Loucy (cell line): ENCODE data around the gene NELFCD.

ENCODE experiments used
- H2AFZ ChIP-seq: fragments of 200-600 bp; sonication (generic); 2 replicates; pipeline ENCODE4 v1.6.0; 2016; ENCODE audit warnings: antibody characterized with exemption, mild to moderate bottlenecking, low read length, moderate library complexity
- H3F3A ChIP-seq: fragments of 200-600 bp; 2 replicates; pipeline ENCODE4 v1.6.0; 2016; ENCODE audit warnings: antibody characterized with exemption, low read depth, mild to moderate bottlenecking
- H3K27me3 ChIP-seq: fragments of 200-600 bp; sonication (generic); 2 replicates; pipeline ENCODE4 v1.6.1; 2014; ENCODE audit warnings: low read length, mild to moderate bottlenecking; ENCODE audit not compliant: insufficient read depth, poor library complexity, severe bottlenecking
- H3K36me3 ChIP-seq: fragments of 200-600 bp; sonication (generic); 2 replicates; pipeline ENCODE4 v1.6.1; 2016; ENCODE audit warnings: low read length; ENCODE audit not compliant: insufficient read depth
- H3K4me1 ChIP-seq: fragments of 200-600 bp; sonication (generic); 2 replicates; pipeline ENCODE4 v1.5.1; 2014; ENCODE audit warnings: low read length, mild to moderate bottlenecking; ENCODE audit not compliant: insufficient read depth, poor library complexity, severe bottlenecking
- H3K4me2 ChIP-seq: fragments of 200-600 bp; sonication (generic); 2 replicates; pipeline ENCODE4 v1.6.0; 2014; ENCODE audit warnings: antibody characterized with exemption, low read length, low read depth, mild to moderate bottlenecking; ENCODE audit not compliant: poor library complexity, severe bottlenecking
- H3K4me3 ChIP-seq: fragments of 200-600 bp; sonication (generic); 2 replicates; pipeline ENCODE4 v1.5.1; 2014; ENCODE audit warnings: low read length, mild to moderate bottlenecking, mixed read lengths; ENCODE audit not compliant: poor library complexity, severe bottlenecking
- H3K79me2 ChIP-seq: fragments of 200-600 bp; sonication (generic); 2 replicates; pipeline ENCODE4 v1.6.1; 2014; ENCODE audit warnings: low read length; ENCODE audit not compliant: insufficient read depth
- H3K9ac ChIP-seq: fragments of 200-600 bp; sonication (generic); 2 replicates; pipeline ENCODE4 v1.6.0; 2014; ENCODE audit warnings: mild to moderate bottlenecking, low read depth, low read length, moderate library complexity; ENCODE audit not compliant: poor library complexity, severe bottlenecking
- H3K9me2 ChIP-seq: fragments of 200-600 bp; sonication (generic); replicated peaks from 2 replicates; pipeline ENCODE4 v1.6.1; 2016; ENCODE audit warnings: low read depth, low read length, mixed read lengths
- H3K9me3 ChIP-seq: fragments of 200-600 bp; sonication (generic); 2 replicates; pipeline ENCODE4 v1.6.1; 2014; ENCODE audit warnings: mild to moderate bottlenecking, antibody characterized with exemption, low read length, low read depth; ENCODE audit not compliant: insufficient read depth
- H4K20me1 ChIP-seq: fragments of 200-600 bp; sonication (generic); 2 replicates; pipeline ENCODE4 v1.6.0; 2014; ENCODE audit warnings: antibody characterized with exemption, low read length, mild to moderate bottlenecking; ENCODE audit not compliant: insufficient read depth, poor library complexity, severe bottlenecking
- EZH2phosphoT487 ChIP-seq: fragments of 200-600 bp; IDR thresholded peaks from 2 replicates; pipeline ENCODE4 v1.6.1; 2018; ENCODE audit warnings: antibody characterized with exemption, mild to moderate bottlenecking, moderate library complexity, borderline replicate concordance
- TF ChIP-seq, protein P1 (sequence below): fragments of 200-600 bp; sonication (generic); conservative IDR thresholded peaks from 2 replicates; pipeline ENCODE4 v1.5.1; 2014; ENCODE audit warnings: mild to moderate bottlenecking, antibody characterized with exemption, low read length

The NELFCD gene

DNA sequence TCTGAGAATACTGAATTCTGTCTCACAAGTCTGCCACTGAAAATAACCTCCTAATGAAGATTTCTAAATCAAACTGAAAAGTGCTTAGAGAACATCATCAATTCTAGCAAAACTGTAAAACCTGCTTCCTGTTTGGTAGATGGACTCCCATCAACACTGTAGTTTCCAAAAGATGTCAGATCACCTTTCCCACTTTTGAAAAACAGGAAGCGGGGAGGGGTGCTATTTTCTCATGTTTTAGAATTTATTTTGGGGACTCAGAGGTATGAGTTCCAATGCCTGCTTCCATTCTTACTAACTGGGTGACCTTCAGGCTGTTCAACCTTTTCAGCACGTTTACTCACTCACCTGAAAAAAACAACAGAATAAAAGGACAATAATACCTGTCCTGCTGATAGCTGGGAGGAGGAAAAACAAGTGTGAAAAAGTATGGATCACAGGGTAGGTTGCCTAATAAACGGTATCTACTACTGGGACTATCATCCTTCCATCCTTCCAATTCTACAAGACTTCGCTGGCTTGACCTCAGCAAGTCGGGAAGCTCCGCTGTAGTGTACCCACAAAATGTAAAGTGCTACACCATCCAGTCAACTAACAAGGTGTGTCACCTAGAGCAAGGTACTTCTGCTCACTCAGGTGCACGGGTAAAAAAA, 50.0 kb downstream of the NELFCD start:
- Histone ChIP-seq H2AFZ (no peak overlapping the region), H4K20me1 (peaks cover 50% of the 10 kb centered on the region), H3K36me3 (peaks cover 67% of the 10 kb centered on the region), H3F3A (no peaks in the 10 kb centered on the region; the same call in 1 of the 2 replicates), H3K4me2 (peak overlapping the region; percentile 76), H3K79me2 (peaks cover 73% of the 10 kb centered on the region), H3K9me3 (no peaks in the 10 kb centered on the region), H3K27me3 (no peaks in the 10 kb centered on the region), H3K4me1 (peaks cover 20% of the 10 kb centered on the region), H3K4me3 (peak overlapping the region; percentile 80), H3K9me2 (no peaks in the 10 kb centered on the region), H3K9ac (peak overlapping the region; percentile 80)
- no peak for TF ChIP-seq EZH2phosphoT487
- TF ChIP-seq, protein P1, sequence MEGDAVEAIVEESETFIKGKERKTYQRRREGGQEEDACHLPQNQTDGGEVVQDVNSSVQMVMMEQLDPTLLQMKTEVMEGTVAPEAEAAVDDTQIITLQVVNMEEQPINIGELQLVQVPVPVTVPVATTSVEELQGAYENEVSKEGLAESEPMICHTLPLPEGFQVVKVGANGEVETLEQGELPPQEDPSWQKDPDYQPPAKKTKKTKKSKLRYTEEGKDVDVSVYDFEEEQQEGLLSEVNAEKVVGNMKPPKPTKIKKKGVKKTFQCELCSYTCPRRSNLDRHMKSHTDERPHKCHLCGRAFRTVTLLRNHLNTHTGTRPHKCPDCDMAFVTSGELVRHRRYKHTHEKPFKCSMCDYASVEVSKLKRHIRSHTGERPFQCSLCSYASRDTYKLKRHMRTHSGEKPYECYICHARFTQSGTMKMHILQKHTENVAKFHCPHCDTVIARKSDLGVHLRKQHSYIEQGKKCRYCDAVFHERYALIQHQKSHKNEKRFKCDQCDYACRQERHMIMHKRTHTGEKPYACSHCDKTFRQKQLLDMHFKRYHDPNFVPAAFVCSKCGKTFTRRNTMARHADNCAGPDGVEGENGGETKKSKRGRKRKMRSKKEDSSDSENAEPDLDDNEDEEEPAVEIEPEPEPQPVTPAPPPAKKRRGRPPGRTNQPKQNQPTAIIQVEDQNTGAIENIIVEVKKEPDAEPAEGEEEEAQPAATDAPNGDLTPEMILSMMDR: no peak

DNA sequence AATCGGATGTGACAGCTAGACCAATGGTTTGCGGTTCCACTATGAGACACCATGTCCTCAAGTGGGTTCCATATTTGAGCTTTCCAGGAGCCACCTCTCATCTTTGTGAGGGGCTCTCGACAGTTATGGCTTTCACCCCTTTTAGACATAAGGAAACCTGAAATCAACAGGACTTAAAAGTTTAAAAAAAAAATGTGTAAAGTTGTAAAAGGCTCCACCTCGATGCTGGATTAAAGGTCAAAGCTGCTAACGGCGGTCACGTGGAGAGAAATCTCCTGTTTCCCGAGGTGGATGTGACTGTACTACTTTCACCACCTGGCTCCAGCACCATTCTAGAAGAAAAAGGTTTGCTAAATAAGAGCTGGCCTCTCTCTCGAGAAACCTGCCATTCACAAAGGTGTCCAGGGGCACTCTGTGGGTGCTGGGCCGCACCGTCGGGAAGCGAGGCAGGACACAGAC, 50.5 kb downstream of the NELFCD start:
- peaks cover 73% of the 10 kb centered on the region for H3K79me2 ChIP-seq
- peak overlapping the region; percentile 58; the same call in 1 of the 2 replicates for H2AFZ ChIP-seq
- TF ChIP-seq, protein P1: no peak
- no peak for TF ChIP-seq EZH2phosphoT487
- H3K4me2 ChIP-seq: peak overlapping the region; percentile 76
- H3K9me2 ChIP-seq: no peaks in the 10 kb centered on the region
- no peaks in the 10 kb centered on the region for H3K9me3 ChIP-seq
- H3K4me1 ChIP-seq: peaks cover 20% of the 10 kb centered on the region
- H4K20me1 ChIP-seq: peaks cover 55% of the 10 kb centered on the region
- peak overlapping the region; percentile 80 for H3K4me3 ChIP-seq
- peaks cover 71% of the 10 kb centered on the region for H3K36me3 ChIP-seq
- no peaks in the 10 kb centered on the region for H3K27me3 ChIP-seq
- H3K9ac ChIP-seq: peak overlapping the region; percentile 80
- H3F3A ChIP-seq: no peaks in the 10 kb centered on the region; the same call in 1 of the 2 replicates

DNA sequence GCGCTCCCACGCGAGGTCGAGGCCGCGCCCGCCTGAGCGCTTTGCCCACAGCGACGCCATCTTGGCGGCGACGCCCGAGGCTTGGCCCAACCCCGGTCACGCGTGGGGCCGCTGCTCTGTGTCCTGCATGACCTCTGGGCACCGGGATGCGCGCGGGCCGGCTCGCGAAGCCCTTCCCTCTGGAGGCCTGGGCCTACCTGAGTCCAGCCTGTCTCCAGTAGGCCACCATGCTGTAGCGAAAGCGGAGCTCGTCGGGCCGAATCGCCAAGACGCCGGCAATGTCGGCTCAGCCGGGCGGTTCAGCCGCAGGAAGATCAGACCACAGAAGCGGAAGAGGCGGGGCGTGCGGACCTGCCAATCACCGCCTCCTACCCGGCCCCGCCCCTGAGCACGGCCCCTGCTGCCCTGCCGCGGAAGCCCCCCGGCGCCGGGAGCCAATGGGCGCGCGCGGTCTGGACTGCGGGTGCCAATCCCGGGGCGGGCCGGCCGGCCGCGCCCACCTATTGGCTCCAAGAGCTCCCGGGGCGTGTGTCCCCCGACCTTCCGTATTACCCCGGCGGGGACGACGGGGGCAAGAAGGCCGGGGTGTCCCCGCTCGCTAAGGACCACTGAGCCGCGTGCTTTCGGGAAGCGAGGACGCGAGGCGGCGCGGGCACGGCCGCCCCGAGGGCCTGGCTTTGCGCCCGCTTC, 51.1 kb downstream of the NELFCD start, which contains the start of gene ATP5F1E:
Gene ATP5F1E (minus strand): TSS at position 313 of the 690 bp plus-strand sequence. CDS start 84 bp downstream, at position 229.
- TF ChIP-seq, protein P1: no peak
- TF ChIP-seq EZH2phosphoT487: no peak
- H3K4me2 ChIP-seq: peak within 1 kb of the TSS; percentile 76
- peaks cover 76% of the 10 kb centered on the region for H3K79me2 ChIP-seq
- H3K27me3 ChIP-seq: no peaks in the 10 kb centered on the region
- no peaks in the 10 kb centered on the region; the same call in 1 of the 2 replicates for H3F3A ChIP-seq
- H3K9me3 ChIP-seq: no peaks in the 10 kb centered on the region
- H3K4me3 ChIP-seq: peak within 1 kb of the TSS; percentile 80
- no peaks in the 10 kb centered on the region for H3K9me2 ChIP-seq
- H3K9ac ChIP-seq: peak within 1 kb of the TSS; percentile 80
- H4K20me1 ChIP-seq: peaks cover 61% of the 10 kb centered on the region
- peaks cover 71% of the 10 kb centered on the region for H3K36me3 ChIP-seq
- peak within 1 kb of the TSS; percentile 58; the same call in 1 of the 2 replicates for H2AFZ ChIP-seq
- peaks cover 26% of the 10 kb centered on the region for H3K4me1 ChIP-seq
